Activated CD4-positive, alpha-beta T cell treated with anti-CD3 and anti-CD28 coated beads for 4 hours (primary cell): Measurements from ENCODE around the gene LAMP1.
"Not testable (repeated sequence)": the region's sequence is repeated elsewhere in the genome, so short reads cannot be mapped to it uniquely, and the experiment has no call there.

Experiments used
- DNase-seq, 2 donors: peaks; one replicate each; pipeline ENCODE4 v3.0.0-alpha.2; 2020

The LAMP1 gene

GRCh38 chr13:113298043-113298945 is 1.3 kb downstream of the LAMP1 start:
- DNase-seq, result peak in 1 of 2 donors; percentile 10

- DNase-seq, result no peak
These were observed 2.9 kb downstream of the LAMP1 start for GRCh38 chr13:113299951-113300350.

- DNase-seq, result no peak
These were observed 5.9 kb downstream of the LAMP1 start for GRCh38 chr13:113302986-113303385.

- DNase-seq, result no peak
These were observed 7.1 kb downstream of the LAMP1 start for GRCh38 chr13:113304121-113304520.

GRCh38 chr13:113305208-113305607 is 8.2 kb downstream of the LAMP1 start:
- DNase-seq, result no peak

GRCh38 chr13:113307491-113307890 is 10.5 kb downstream of the LAMP1 start:
- DNase-seq, result no peak

- no peak for DNase-seq
These were observed 12.4 kb downstream of the LAMP1 start for GRCh38 chr13:113309473-113309872.

- DNase-seq, result not testable (repeated sequence)
These were observed 17.1 kb downstream of the LAMP1 start for GRCh38 chr13:113314112-113314511.

GRCh38 chr13:113314895-113315470 is 17.9 kb downstream of the LAMP1 start:
- not testable (repeated sequence) for DNase-seq

- DNase-seq, result no peak
These were observed 19.0 kb downstream of the LAMP1 start for GRCh38 chr13:113315992-113316391.

GRCh38 chr13:113317031-113317430 is 20.0 kb downstream of the LAMP1 start:
- no peak for DNase-seq

GRCh38 chr13:113318956-113319355 is 21.9 kb downstream of the LAMP1 start:
- DNase-seq, result no peak

GRCh38 chr13:113319371-113319770 is 22.3 kb downstream of the LAMP1 start:
- no peak for DNase-seq

- DNase-seq, result no peak
These were observed 23.3 kb downstream of the LAMP1 start for GRCh38 chr13:113320226-113320875.

GRCh38 chr13:113321546-113321945 is 24.5 kb downstream of the LAMP1 start:
- DNase-seq, result no peak

GRCh38 chr13:113322043-113322461 is 25.0 kb downstream of the LAMP1 start:
- no peak for DNase-seq

GRCh38 chr13:113322890-113323651 is 26.0 kb downstream of the LAMP1 start:
- no peak for DNase-seq

GRCh38 chr13:113323869-113324268 is 26.8 kb downstream of the LAMP1 start:
- no peak for DNase-seq

- DNase-seq, result no peak
These were observed 27.4 kb downstream of the LAMP1 start for GRCh38 chr13:113324398-113324797.

- no peak for DNase-seq
These were observed 28.7 kb downstream of the LAMP1 start for GRCh38 chr13:113325779-113326178.

GRCh38 chr13:113327391-113327765 is 30.3 kb downstream of the LAMP1 start:
- DNase-seq, result no peak

GRCh38 chr13:113327766-113328471 is 30.9 kb downstream of the LAMP1 start:
- no peak for DNase-seq
